Endothelial cell (in vitro differentiated cells): ENCODE data around the gene RNF38. TPM values are rescaled to one million over a fixed set of nuclear protein-coding genes. Genes with fewer than 3 reads are reported as not detected.
"Not testable (repeated sequence)": the region's sequence is repeated elsewhere in the genome, so short reads cannot be mapped to it uniquely, and the experiment has no call there.

Source experiments
- DNase-seq: peaks from one replicate; pipeline ENCODE4 v3.0.0; 2021; ENCODE audit warnings: low spot score
- H3K27ac Mint-ChIP-seq: one replicate; pipeline ENCODE4 v1.8.0; 2021; ENCODE audit warnings: mixed read lengths, inconsistent platforms; ENCODE audit not compliant: unreplicated experiment
- H3K27me3 Mint-ChIP-seq: one replicate; pipeline ENCODE4 v1.8.0; 2021; ENCODE audit warnings: mild to moderate bottlenecking, moderate library complexity, mixed read lengths, inconsistent platforms; ENCODE audit not compliant: unreplicated experiment
- H3K36me3 Mint-ChIP-seq: one replicate; pipeline ENCODE4 v1.8.0; 2021; ENCODE audit warnings: mild to moderate bottlenecking, low read depth, mixed read lengths, inconsistent platforms; ENCODE audit not compliant: unreplicated experiment
- H3K4me1 Mint-ChIP-seq: one replicate; pipeline ENCODE4 v1.8.0; 2021; ENCODE audit warnings: mild to moderate bottlenecking, mixed read lengths, inconsistent platforms; ENCODE audit not compliant: unreplicated experiment
- H3K4me3 Mint-ChIP-seq: one replicate; pipeline ENCODE4 v1.8.0; 2021; ENCODE audit warnings: mild to moderate bottlenecking, mixed read lengths, inconsistent platforms; ENCODE audit not compliant: unreplicated experiment
- H3K9me3 Mint-ChIP-seq: one replicate; pipeline ENCODE4 v1.8.0; 2021; ENCODE audit warnings: mixed read lengths, inconsistent platforms; ENCODE audit not compliant: unreplicated experiment
- CTCF ChIP-seq: fragments of 200-600 bp; sonication (generic); IDR thresholded peaks from one replicate; pipeline ENCODE4 v1.5.0; 2021; ENCODE audit warnings: antibody characterized with exemption; ENCODE audit not compliant: unreplicated experiment
- long read RNA-seq: library from polyadenylated mRNA; unstranded; transcript quantifications from one replicate; pipeline ENCODE4 v2.0.0, GENCODE V29; 2020; ENCODE audit not compliant: unreplicated experiment
- total RNA-seq: library from RNA; stranded (reverse); fragmentation: NEBNext Ultra II Directional; extraction: Animal tissue kit (Norgen Biotek cat#: 25700); gene quantifications from one replicate; pipeline ENCODE4 v1.2.1, GENCODE V29; 2021; ENCODE audit not compliant: unreplicated experiment

The RNF38 gene
- total RNA-seq: 71.1 TPM
- long read RNA-seq: 0 reads

DNA sequence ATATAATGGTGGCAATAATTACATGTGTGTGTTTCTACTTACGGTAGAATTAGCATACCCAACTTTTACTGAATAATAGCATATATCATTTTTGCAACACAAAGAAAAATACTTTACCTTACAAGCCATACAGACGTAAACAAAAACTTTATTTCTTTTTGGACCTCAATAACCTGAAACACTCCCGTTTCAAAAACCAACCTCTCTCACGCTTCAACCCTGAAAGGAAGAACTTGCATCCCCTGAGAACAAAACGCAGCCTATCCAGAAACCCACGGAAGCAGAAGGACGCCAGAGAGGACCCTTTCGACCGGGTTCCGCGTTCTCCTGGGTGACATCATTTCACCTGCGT lies at the start of gene RNF38:
RNF38 (minus strand) TSS at position 290 of the 352 bp plus-strand sequence; CDS start at position 129, 161 bp downstream.
- Mint-ChIP-seq H3K9me3 (no peaks in the 10 kb centered on the region), H3K4me1 (peaks cover 24% of the 10 kb centered on the region), H3K4me3 (peak within 1 kb of the TSS; percentile 97), H3K36me3 (peaks cover 10% of the 10 kb centered on the region), H3K27ac (peak within 1 kb of the TSS; percentile 96), H3K27me3 (peaks cover 6% of the 10 kb centered on the region)
- no peak for TF ChIP-seq CTCF
- DNase-seq: no peak

DNA sequence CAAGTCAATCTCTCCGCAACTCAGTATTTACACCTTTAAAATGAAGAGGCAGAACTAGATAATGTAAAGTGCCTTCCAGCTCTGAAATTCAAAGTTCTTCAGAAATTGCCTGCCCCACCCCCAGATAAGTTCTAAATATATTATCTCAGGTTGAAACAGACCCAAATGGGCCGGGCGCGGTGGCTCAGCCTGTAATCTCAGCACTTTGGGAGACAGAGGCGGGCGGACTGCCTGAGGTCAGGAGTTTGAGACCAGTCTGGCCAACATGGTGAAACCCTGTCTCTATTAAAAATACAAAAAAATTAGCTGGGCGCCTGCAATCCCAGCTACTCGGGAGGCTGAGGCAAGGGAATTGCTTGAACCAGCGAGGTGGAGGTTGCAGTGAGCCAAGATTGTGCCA lies 48.5 kb upstream of the RNF38 start:
- not testable (repeated sequence) for DNase-seq, H3K4me1 Mint-ChIP-seq, H3K9me3 Mint-ChIP-seq, H3K27me3 Mint-ChIP-seq, H3K27ac Mint-ChIP-seq, H3K36me3 Mint-ChIP-seq, H3K4me3 Mint-ChIP-seq

DNA sequence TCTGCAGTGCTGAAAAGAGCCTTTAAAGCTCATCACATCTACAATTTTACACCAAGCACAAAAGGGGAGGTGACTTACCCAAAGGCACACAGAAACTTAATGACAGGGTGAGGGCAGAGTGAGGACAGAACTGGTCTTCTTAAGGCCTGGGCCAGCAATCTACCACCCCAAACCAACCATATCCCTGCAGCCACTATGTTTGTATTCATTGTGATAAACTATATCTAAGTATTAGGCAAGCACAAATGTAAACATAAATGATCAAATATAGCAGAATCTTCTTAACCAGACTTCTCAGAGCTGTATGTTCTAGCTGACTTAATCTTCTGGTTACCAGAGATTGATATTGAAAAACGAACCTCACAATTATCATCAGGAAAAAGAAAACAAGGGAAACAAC lies 47.9 kb upstream of the RNF38 start:
- Mint-ChIP-seq H3K27me3 (no peaks in the 10 kb centered on the region), H3K4me1 (peaks cover 9% of the 10 kb centered on the region), H3K27ac (no peak overlapping the region), H3K9me3 (no peaks in the 10 kb centered on the region), H3K4me3 (no peak overlapping the region), H3K36me3 (peaks cover 7% of the 10 kb centered on the region)
- DNase-seq: no peak
- no peak for TF ChIP-seq CTCF

DNA sequence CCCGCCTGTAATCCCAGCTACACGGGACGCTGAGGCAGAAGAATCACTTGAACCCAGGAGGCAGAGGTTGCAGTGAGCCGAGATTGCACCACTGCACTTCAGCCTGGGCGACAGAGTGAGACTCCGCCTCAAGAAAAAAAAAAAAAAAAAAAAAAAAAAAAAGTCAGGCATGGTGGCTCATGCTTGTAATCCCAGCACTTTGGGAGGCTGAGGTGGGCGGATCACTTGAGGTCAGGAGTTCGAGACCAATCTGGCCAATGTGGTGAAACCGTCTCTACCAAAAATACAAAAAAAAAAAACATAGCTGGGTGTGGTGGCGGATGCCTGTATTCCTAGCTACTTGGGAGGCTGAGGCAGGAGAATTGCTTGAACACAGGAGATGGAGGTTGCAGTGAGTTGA lies 46.6 kb upstream of the RNF38 start:
- H3K27ac Mint-ChIP-seq, DNase-seq, H3K27me3 Mint-ChIP-seq, H3K36me3 Mint-ChIP-seq, H3K4me3 Mint-ChIP-seq, H3K9me3 Mint-ChIP-seq: not testable (repeated sequence)
- peaks cover 13% of the 10 kb centered on the region for H3K4me1 Mint-ChIP-seq

DNA sequence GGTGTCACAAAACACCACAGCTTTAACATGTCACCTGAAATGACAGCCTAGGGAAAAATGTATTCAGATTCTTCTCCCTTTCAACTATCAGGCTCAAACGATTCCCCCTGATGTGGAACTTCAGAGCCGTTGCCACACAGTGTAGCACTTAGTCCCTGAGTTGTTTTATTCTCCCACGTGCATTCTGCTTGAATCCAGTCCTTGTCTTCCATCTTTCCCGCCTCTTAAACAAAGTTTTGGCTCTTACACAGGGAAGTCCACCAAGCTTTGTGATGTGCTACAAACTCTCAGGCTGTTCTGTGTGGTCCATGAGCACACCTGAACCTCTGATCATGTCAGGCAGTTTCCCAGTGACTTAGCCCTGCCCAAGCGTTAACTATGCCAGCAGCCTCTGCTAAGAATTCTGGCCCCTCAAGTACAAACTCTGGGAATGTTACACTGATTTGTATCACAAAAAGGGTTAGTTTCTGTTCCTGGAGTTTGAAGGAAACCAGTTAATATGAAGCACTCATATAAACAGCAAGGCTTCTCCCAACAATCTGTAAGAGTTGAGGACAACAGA lies 45.8 kb upstream of the RNF38 start:
- TF ChIP-seq CTCF: no peak
- Mint-ChIP-seq H3K9me3 (no peaks in the 10 kb centered on the region), H3K4me3 (no peak overlapping the region), H3K27ac (no peak overlapping the region), H3K4me1 (peaks cover 13% of the 10 kb centered on the region), H3K27me3 (no peaks in the 10 kb centered on the region), H3K36me3 (peaks cover 7% of the 10 kb centered on the region)
- DNase-seq: no peak

DNA sequence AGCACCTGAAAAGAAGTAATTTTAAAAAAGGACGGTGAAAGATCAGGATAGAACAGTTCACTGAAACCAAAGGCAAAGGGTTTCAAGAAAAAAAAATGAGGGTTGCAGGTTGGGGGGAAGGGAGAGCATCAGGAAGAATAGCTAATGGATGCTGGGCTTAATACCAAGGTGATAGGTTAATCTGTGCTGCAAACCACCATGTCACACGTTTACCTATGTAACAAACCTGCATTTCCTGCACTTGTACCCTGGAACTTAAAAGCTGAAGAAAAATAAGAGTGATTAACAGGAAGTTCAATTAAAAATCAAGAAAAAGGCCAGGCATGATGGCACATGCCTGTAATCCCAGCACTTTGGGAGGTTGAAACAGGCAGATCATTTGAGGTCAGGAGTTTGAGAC lies 44.1 kb upstream of the RNF38 start:
- Mint-ChIP-seq H3K27me3 (no peaks in the 10 kb centered on the region), H3K36me3 (peaks cover 7% of the 10 kb centered on the region), H3K4me1 (peaks cover 13% of the 10 kb centered on the region), H3K4me3 (no peak overlapping the region), H3K9me3 (no peaks in the 10 kb centered on the region), H3K27ac (no peak overlapping the region)
- no peak for TF ChIP-seq CTCF
- no peak for DNase-seq
